SHP77 (cell line): ENCODE measurements around the gene UBXN2A.

ENCODE experiments used
- DNase-seq, 2 experiments: peaks; one replicate each; lab custom pipeline; 2025; lab: John Stamatoyannopoulos, UW

Gene UBXN2A

DNA sequence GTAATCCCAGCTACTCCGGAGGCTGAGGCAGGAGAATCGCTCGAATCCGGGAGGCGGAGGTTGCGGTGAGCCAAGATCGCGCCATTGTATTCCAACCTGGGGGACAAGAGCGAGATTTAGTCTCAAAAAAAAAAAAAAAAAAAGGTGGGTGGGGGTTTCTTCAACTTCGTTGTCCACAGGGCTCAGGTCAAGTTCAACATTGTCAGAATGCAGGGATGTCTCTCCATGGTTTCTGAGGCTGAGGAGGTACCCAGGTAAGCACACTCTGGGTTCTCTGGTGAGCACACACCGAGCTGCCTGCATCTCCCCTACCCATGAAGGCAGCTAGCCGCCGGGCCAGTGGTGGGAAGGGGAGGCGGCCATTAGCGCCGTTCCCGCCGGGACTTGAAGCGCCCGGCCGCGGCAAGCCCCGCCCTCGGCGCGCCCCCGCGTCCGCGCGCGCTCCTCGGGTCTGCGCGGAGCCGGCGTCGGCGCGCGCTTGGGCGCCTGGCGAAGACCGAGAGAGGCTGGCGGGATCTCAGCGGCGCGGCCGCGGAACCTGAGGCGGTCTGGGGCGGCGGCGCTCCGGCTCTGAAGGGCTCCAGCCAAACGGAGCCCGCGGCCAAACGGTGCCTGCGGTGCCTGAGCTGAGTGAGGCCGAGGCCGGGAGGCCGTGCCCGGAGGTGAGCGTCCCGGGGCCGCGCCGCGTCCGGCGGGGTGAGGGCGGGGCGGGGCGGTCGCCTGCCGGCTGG lies at the start of gene UBXN2A:
TSS of gene UBXN2A (plus strand) at position 477 of the 731 bp plus-strand sequence. CDS start 17,852 bp downstream, outside the sequence.
- DNase-seq, result peak; percentile 59 to 70

DNA sequence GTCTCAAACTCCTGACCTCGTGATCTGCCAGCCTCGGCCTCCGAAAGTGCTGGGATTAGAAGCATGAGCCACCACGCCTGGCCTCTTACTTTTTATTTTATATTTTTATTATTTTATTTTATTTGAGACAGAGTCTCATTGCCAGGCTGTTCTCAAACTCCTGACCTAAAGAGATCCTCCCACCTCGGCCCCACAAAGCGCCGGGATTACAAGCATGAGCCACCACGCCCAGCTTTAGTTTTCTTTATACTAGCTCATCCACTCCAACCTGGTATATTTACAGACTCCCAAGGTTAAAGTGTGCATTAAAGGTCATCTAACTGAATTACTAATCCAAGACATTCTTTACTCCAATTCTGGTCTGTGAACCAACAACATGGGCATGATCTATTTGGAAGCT lies 40.1 kb upstream of the UBXN2A start:
- no peak for DNase-seq

GRCh38 chr2:23900541-23901322 lies 39.5 kb upstream of the UBXN2A start:
- no peak for DNase-seq

GRCh38 chr2:23901966-23902846 lies 38.1 kb upstream of the UBXN2A start:
- DNase-seq, result no peak

- DNase-seq, result no peak
Observed at GRCh38 chr2:23903034-23903433, 37.2 kb upstream of the UBXN2A start.

DNA sequence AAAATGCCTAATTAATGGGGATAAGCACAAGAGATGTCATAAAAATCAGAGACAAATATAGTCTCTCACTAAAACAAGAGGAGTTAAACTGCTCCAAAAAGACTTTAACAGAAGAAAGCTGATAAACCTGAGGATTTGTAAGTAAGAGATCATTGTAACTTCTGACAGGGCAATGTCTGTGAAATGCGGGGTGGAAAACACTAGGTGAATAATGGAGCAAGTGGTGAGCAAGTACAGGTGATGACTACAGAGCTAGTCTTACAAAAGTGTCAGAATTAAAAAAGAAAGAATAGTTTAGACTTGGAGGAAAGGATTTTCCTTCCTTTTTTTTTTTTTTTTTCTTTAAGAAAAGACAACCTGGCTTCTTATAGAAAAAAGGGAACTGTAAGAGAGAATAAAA lies 36.0 kb upstream of the UBXN2A start:
- no peak for DNase-seq

DNA sequence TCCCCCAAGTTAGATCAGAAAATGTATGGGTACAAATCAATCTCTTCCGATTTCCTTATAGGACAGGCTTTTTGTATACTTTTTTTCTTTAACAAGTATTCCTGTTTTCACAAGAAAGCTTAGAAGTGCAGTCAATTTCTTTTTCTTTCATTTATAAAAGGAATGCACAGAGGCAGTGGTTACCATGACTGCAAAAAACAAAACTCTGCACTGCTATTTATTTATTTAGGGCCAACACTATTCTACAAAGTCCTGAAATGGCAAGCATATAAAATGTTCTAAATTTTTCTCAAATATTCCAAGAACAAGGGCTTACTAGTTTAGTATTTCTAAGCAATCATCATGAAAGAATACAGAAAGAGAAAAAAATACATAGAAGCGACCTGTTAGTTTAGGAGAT lies 35.6 kb upstream of the UBXN2A start:
- no peak for DNase-seq

- no peak for DNase-seq
Observed at GRCh38 chr2:23905155-23905554, 35.1 kb upstream of the UBXN2A start.

- no peak for DNase-seq
Observed at GRCh38 chr2:23912054-23912453, 28.2 kb upstream of the UBXN2A start.

DNA sequence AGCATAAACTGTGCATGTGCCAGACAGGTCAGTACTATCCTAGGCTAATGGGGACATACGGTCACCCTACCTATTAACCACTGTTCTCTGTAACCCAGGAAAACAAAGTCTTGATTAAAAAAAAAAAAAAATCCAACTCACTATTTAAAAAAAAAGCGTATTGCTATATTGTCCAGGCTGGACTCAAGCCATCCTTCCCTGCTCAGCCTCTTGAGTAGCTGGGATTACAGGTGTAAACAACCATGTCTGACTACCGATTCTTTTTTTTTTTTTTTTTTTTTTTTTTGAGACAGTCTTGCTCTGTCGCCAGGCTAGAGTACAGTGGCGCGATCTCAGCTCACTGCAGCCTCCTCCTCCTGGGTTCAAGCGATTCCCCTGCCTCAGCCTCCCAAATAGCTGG lies 24.9 kb upstream of the UBXN2A start:
- no peak for DNase-seq

GRCh38 chr2:23916727-23917405 lies 23.4 kb upstream of the UBXN2A start:
- peak in 1 of 2 experiments; percentile 24 for DNase-seq

DNA sequence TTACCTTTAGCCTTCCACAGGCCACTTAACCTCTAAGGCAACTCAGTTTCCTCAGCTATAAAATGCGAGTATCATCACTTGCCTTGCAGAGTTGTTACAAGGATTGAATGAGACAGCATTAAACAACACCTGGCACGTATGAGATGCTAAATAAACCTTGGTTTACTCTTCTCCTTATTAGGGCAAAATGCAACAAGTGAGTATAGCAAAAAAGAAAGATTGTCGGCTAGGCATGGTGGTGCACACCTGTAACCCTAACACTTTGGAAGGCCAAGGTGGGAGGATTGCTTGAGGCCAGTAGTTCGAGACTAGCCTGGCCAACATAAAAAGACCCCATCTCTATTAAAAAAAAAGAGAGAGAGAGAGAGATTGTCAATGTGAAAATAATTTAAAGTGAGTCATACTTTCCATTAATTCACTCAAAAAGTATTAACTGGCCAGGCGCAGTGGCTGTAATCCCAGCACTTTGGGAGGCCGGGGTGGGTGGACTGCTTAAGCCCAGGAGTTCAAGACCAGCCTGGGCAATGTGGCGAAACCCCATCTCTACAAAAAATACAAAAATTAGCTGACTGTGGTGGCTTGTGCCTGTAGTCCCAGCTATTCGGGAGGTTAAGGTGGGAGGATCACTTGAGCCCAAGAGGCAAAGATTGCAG lies 21.3 kb upstream of the UBXN2A start:
- no peak for DNase-seq

DNA sequence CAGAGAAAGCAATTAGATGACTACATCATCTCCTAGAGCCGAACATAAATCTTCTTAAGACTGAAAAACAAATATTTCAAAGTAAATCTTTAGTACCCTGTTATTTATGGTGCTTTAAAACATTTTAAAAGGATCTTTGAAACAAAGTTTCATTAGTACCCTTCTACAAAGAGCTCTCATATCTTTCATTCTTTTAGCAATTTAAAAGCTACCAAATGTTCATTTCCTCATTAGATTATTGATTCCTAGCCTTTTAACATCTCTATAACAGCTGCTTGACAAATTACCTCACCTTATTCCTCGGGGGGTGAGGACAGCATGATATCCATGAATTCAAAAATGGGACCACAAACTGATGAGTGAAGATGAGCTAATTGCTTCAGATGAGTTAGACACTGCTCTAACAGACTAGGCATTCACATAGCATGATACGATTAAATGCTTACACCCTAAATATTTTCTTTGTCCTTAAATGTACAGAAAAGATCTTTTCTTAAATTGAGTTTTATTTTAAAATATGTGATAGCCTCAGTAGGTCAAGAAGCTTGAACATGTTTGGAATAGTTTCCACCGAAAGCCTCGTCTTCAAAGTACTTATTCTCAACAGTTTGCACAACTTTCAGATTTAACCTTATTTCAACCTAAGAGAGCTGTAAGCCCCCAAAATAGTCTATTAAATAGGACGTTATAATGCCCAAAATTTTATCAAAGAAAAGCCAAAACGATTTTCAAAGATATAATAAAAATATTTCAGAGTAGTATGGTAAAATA lies 15.5 kb upstream of the UBXN2A start:
- DNase-seq, result no peak

DNA sequence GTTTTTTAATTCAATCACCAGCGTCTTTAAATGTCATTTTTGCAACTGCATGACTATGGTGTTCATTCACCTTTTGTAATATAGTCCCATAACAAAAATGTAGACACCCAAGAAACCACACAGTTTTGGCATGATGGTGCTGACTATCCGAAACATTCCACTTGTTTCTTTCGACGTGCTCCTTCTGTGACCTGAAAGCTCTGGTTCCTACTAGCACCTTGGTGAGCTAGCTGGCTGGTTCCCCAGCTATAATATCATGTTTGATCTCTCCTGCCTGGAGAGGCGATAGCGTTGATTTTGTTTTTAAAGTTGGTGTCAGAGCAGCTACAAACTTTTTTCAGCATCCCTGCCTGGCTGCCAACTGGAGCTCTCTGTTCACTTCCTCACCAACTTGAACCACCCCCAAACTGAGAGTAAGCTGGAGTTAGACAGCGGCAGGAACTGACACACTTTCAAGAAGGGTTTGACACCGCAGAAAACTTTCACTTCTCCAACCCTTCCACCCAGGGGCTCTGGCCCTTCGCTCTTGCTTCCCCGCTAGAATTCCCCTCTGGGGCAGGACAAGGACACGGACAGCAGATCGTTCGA lies 14.5 kb upstream of the UBXN2A start:
- DNase-seq, result no peak

DNA sequence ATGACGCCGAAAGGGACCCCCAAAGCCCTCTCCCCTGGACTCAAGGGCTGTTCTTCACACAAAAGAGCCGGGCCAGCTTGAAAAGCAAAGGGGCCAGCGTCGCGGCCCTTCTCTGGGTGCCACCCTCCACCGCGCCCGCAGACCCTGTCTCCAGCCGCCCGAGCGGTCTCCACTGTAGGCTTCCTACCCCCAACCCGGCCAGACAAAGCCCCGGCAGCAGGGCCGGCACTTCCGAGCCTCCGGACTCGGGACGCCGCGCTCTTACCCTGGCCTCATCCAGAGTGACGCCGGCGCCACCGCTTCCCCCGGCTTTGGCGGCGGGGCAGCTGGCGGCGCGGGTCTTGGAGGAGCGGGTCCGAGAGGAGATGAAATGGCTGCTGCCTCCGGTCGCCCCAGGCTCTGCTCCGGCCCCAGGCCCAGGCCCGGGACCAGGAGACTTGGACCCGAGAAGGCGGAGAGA lies 13.9 kb upstream of the UBXN2A start:
- DNase-seq, result peak; percentile 29 to 56

- peak; percentile 75 to 90 for DNase-seq
Observed at GRCh38 chr2:23926750-23927571, 13.3 kb upstream of the UBXN2A start, which contains the start of gene ATAD2B. Gene ATAD2B, minus strand, starts transcription at chr2:23927123. Its CDS starts 353 bp downstream, at chr2:23926770.

GRCh38 chr2:23934259-23934658 lies 6.0 kb upstream of the UBXN2A start:
- DNase-seq, result no peak

GRCh38 chr2:23940718-23941620 lies 706 bp downstream of the UBXN2A start:
- peak in 1 of 2 experiments; percentile 19 for DNase-seq
